Mesenteric fat pad (tissue), 1 donor: ENCODE data around the gene ZSCAN5A. TPM values are rescaled to one million over a fixed set of nuclear protein-coding genes. Genes with fewer than 3 reads are reported as not detected.
A peak's percentile ranks its signal among the peaks of the same experiment; 100 is the strongest.
"Not testable (repeated sequence)": the region's sequence is repeated elsewhere in the genome, so short reads cannot be mapped to it uniquely, and the experiment has no call there.

ENCODE experiments used
- DNase-seq: peaks from one replicate; pipeline ENCODE4 v3.0.0-alpha.2; 2020; ENCODE audit warnings: low spot score
- total RNA-seq: library from RNA; stranded (reverse); fragmentation: NEBNext Ultra II Directional; extraction: Animal tissue kit (Norgen Biotek cat#: 25700); gene quantifications from one replicate; pipeline ENCODE4 v1.2.1, GENCODE V29; 2021
- donor health status: DM: yes; HTN: yes; CAD: no.

ZSCAN5A gene
- total RNA-seq, 1 donor from 2014 or later = 12.9 TPM

- DNase-seq = peak; percentile 87
Measured at GRCh38 chr19:56217039-56217949, 97.3 kb downstream of the ZSCAN5A start.

- peak; percentile 16 for DNase-seq
Measured at GRCh38 chr19:56211718-56212117, 102.9 kb downstream of the ZSCAN5A start.

- DNase-seq = peak; percentile 53
Measured at GRCh38 chr19:56210036-56210435, 104.6 kb downstream of the ZSCAN5A start.

GRCh38 chr19:56209091-56209490 is 105.5 kb downstream of the ZSCAN5A start:
- no peak for DNase-seq

- DNase-seq = peak; percentile 28
Measured at GRCh38 chr19:56207581-56207980, 107.1 kb downstream of the ZSCAN5A start.

GRCh38 chr19:56201973-56202372 is 112.7 kb downstream of the ZSCAN5A start, which contains the start of gene ZSCAN5C:
ZSCAN5C (plus strand) TSS chr19:56202273; CDS start chr19:56205914, 3,641 bp downstream.
- no peak for DNase-seq

- no peak for DNase-seq
Measured at GRCh38 chr19:56199687-56200086, 115.0 kb downstream of the ZSCAN5A start.

- not testable (repeated sequence) for DNase-seq
Measured at GRCh38 chr19:56197646-56198045, 117.0 kb downstream of the ZSCAN5A start, which contains the start of gene ZSCAN5B. ZSCAN5B (minus strand) TSS chr19:56197783; CDS start chr19:56193052, 4,731 bp downstream.

GRCh38 chr19:56193981-56194640 is 120.5 kb downstream of the ZSCAN5A start:
- no peak for DNase-seq

GRCh38 chr19:56191711-56192110 is 122.9 kb downstream of the ZSCAN5A start:
- no peak for DNase-seq

- DNase-seq = no peak
Measured at GRCh38 chr19:56191115-56191514, 123.5 kb downstream of the ZSCAN5A start.

GRCh38 chr19:56189785-56190184 is 124.9 kb downstream of the ZSCAN5A start:
- DNase-seq = no peak

GRCh38 chr19:56177564-56178243 is 136.9 kb downstream of the ZSCAN5A start:
- DNase-seq = no peak

- DNase-seq = no peak
Measured at GRCh38 chr19:56176881-56177280, 137.8 kb downstream of the ZSCAN5A start.

GRCh38 chr19:56176310-56176709 is 138.3 kb downstream of the ZSCAN5A start:
- not testable (repeated sequence) for DNase-seq

- DNase-seq = not testable (repeated sequence)
Measured at GRCh38 chr19:56175861-56176307, 138.8 kb downstream of the ZSCAN5A start, which contains the start of gene GALP. GALP (plus strand) TSS chr19:56176008; CDS start chr19:56177109, 1,101 bp downstream.

- no peak for DNase-seq
Measured at GRCh38 chr19:56174550-56174949, 140.1 kb downstream of the ZSCAN5A start.

GRCh38 chr19:56174086-56174485 is 140.6 kb downstream of the ZSCAN5A start:
- DNase-seq = no peak
